ENCODE data around the gene RHBDD1.
A peak's percentile ranks its signal among the peaks of the same experiment; 100 is the strongest.

Gene RHBDD1

GRCh38 chr2:226835796-226836547, at the start of gene RHBDD1:
Gene RHBDD1, plus strand, starts transcription at chr2:226836054. Its CDS starts 28,640 bp downstream, at chr2:226864694.
- peak; percentile 69 to 91 for DNase-seq (ENCODE audit: extremely low read depth in 1 of 2, low read depth in 1 of 2)

GRCh38 chr2:226788064-226788463, 47.8 kb upstream of the RHBDD1 start:
- no peak for DNase-seq (ENCODE audit: extremely low read depth in 1 of 2, low read depth in 1 of 2)

GRCh38 chr2:226788881-226789490, 46.9 kb upstream of the RHBDD1 start:
- DNase-seq (ENCODE audit: extremely low read depth in 1 of 2, low read depth in 1 of 2) = no peak

DNA sequence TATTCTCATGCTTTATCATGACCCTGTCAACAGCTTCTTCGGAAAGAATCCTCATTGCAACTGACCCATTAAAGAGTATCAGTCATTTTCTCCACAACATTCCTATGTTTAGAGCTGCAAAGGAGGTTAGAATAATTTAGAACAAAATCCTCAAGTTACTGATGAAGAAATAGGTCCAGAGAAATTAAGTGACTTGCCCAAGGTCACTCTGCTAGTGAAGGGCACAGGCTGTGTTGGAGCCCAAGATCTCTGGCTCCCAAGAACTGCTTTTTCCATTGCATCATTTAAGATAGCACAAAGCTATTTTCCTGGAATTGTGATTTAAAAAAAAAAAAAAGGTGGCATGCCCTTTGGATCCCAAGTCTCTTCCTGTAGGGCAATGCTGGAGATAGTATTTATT, 45.8 kb upstream of the RHBDD1 start:
- no peak for DNase-seq (ENCODE audit: extremely low read depth in 1 of 2, low read depth in 1 of 2)

GRCh38 chr2:226790431-226790830, 45.4 kb upstream of the RHBDD1 start:
- no peak for DNase-seq (ENCODE audit: extremely low read depth in 1 of 2, low read depth in 1 of 2)

GRCh38 chr2:226791056-226791486, 44.8 kb upstream of the RHBDD1 start:
- peak in 1 of 2 donors; percentile 17 for DNase-seq (ENCODE audit: extremely low read depth in 1 of 2, low read depth in 1 of 2)

DNA sequence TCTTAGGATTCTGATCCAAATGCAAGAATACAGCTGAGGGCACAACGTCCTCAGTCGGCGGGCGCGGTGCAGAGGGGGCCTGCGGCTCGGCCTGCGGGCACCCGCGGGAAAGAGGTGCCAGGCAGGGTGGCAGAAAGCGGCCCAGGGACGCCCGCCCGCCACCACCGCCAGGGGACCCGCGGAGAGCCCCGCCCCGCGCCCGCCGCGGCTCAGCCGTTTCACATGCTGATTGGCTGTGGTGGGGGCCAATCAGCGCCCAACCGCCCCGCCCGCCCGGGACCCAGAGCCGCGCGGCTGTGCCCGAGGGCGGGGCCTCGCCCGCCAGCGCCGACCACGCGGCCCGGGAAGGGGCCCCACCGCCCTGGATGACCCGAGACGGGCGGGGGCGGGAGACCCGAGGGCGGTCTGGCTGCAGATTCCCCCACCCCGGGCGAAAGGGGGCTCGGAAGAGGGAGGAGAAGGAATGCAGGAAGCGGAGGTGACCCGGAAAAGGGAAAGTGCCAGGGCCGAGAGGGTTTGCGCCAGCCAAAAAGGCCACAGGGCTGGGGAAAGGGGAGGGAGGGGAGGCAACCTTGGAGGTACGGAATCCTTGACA, 44.3 kb upstream of the RHBDD1 start:
- peak; percentile 68 to 90 for DNase-seq (ENCODE audit: extremely low read depth in 1 of 2, low read depth in 1 of 2)

DNA sequence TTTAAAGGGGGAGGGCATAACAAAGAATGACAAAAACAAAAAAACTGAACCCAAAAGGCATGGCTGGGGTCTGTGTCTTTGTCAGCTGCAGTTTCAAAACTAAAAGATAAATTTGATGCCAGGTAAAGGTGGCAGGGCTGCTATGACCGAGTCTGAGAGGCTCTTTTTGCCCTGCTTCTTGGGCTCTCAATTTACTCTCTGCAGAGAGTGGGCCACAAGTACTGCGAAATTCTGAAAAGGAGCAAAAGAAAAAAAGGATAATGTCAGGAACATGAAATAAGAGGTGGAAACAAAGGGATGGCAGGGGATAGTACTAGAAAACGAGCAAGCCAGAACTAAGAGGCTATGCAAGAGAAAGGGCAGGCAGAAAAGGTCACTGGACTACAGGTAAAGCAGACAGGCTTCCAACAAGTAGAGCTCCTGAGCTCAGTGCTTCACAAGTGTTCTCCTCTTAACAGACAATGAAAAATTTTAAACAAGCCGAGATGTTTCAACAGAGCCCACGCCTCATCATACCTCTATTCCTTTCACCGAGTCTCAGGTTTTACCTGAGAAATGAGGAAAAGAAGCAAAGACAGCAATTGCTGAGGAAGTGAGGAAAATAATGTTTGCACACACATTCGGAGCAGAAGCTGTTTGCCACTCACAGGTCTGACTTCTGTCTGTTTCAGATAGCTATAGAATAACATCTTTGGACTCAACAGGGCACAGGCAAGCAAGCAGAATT, 43.5 kb upstream of the RHBDD1 start:
- DNase-seq (ENCODE audit: extremely low read depth in 1 of 2, low read depth in 1 of 2) = no peak

DNA sequence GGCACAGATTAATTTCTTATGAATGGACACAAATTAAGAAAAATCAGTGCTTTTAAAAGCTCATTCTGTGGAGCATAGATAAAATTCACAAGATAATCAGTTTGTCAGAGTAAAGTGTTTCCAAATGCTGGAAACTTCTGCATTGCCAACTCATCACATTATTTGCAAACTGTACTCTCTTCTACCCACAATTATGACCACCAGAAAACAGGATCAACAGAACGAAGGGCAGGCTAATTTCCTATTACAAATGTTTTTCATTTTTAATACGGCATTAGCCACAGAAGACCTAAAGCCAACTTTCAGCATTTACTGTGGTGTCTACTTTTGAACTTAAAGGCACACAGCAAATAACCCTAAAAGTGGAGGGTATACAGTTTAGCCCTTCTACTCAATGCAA, 42.2 kb upstream of the RHBDD1 start:
- DNase-seq (ENCODE audit: extremely low read depth in 1 of 2, low read depth in 1 of 2) = no peak

DNA sequence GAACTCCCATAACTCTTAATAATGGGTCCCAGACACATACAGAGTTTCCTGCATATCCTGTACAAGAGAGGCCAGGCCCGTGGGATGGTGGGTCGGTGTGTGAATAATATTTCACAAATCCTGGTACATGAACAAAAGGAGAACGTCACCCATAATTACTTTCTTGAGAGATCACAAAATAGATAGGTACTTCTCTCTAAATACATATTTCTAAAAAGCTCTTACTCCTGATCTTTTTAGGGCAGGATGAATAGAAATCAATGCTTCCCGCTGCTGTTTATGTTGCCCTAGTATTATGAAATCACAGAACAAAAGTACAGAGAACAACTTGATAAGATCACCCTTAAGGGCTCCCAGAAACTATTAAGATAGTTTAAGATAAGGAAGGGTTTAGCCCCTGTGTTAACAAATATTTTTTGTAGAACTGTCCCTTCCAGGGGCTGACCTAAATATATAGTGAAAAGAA, 41.6 kb upstream of the RHBDD1 start:
- no peak for DNase-seq (ENCODE audit: extremely low read depth in 1 of 2, low read depth in 1 of 2)

DNA sequence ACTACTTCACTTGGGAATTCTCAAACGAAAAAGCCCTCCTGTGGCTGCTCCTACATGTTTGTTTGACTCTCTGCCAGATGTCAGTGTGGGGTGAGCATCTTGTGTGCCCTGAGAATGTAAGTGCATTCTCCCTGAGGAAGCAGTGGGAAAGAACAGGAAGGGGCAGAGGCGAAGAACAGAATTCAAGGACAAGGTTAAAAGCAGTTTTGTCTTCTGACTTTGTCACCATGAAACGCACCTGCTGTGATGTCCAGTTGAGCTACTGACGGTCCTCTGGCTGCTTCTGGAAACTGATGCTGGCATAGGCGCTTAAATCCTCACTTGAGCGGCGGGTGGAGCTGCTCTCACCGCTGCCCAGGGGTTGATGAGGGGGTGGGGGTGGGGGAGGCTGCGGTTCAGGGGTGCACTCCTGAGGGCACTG, 41.1 kb upstream of the RHBDD1 start:
- no peak for DNase-seq (ENCODE audit: extremely low read depth in 1 of 2, low read depth in 1 of 2)

- DNase-seq (ENCODE audit: extremely low read depth in 1 of 2, low read depth in 1 of 2) = no peak
Observed at GRCh38 chr2:226795281-226796011, 40.4 kb upstream of the RHBDD1 start.

GRCh38 chr2:226796012-226796839, 39.6 kb upstream of the RHBDD1 start:
- no peak for DNase-seq (ENCODE audit: extremely low read depth in 1 of 2, low read depth in 1 of 2)

- no peak for DNase-seq (ENCODE audit: extremely low read depth in 1 of 2, low read depth in 1 of 2)
Observed at GRCh38 chr2:226796840-226797288, 39.0 kb upstream of the RHBDD1 start.

DNA sequence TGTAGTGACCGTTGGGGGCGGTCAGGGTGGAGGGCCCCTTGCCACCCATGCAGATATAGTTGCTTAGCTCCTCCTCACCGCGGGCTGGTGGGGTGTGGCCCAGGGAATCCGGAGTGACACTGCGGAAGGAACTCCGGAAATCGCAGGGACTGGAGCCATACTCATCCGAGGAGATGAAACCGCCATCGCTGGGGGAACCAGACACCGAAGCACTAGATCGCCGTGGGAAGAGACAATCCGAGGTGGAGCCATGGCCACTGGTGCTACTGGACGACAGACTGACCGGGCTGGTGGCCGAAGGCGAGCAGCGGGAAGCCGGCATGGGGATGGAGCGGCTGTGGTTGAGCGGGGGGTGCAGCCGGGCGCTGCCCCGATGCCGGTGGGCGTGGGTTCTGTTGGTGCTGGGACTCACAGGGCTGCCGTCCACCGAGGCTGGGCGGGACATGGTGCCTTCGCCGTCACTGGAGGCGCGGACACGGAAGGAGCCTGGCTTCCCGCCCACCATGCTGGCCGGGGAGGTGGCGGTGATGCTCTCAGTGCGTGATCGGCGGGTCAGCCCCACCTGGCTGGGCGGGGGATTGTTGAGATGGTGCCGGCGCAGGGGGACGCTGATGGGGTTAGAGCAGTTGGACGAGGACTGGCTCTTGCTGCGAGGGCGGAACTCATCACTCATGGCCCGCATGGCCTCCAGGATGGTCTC, 38.4 kb upstream of the RHBDD1 start:
- DNase-seq (ENCODE audit: extremely low read depth in 1 of 2, low read depth in 1 of 2) = no peak

- no peak for DNase-seq (ENCODE audit: extremely low read depth in 1 of 2, low read depth in 1 of 2)
Observed at GRCh38 chr2:226797989-226798421, 37.8 kb upstream of the RHBDD1 start.

- peak in 1 of 2 donors; percentile 28 for DNase-seq (ENCODE audit: extremely low read depth in 1 of 2, low read depth in 1 of 2)
Observed at GRCh38 chr2:226798422-226799210, 37.2 kb upstream of the RHBDD1 start.
